AG04449 (cell line): ENCODE data around the gene WDR54.

Experiments used
- CTCF ChIA-PET: fragments of 350-600 bp; formaldehyde crosslinking; extraction: SDS; loops from one replicate; lab custom pipeline; 2021; ENCODE audit warnings: antibody characterized with exemption; lab: Yijun Ruan, JAX
- POLR2A ChIA-PET: fragments of 400-600, 350-600 bp; formaldehyde crosslinking; extraction: SDS; loops from one replicate; lab custom pipeline; 2020; ENCODE audit warnings: antibody characterized with exemption, inconsistent platforms; lab: Yijun Ruan, JAX
- DNase-seq: peaks from one replicate; pipeline ENCODE4 v3.0.0-alpha.2; 2010; ENCODE audit warnings: low read depth, low spot score
- H3K4me3 ChIP-seq: 2 replicates; pipeline ENCODE4 v1.5.1; 2011; ENCODE audit warnings: low read depth, mild to moderate bottlenecking, control low read depth, low read length
- TF ChIP-seq, protein P1 (sequence below): IDR thresholded peaks from one replicate; pipeline ENCODE4 v1.5.1; 2011; ENCODE audit warnings: mild to moderate bottlenecking, moderate library complexity, low read length, control low read depth, inconsistent platforms; ENCODE audit not compliant: insufficient read depth; ENCODE audit errors: missing control alignments

Gene WDR54

DNA sequence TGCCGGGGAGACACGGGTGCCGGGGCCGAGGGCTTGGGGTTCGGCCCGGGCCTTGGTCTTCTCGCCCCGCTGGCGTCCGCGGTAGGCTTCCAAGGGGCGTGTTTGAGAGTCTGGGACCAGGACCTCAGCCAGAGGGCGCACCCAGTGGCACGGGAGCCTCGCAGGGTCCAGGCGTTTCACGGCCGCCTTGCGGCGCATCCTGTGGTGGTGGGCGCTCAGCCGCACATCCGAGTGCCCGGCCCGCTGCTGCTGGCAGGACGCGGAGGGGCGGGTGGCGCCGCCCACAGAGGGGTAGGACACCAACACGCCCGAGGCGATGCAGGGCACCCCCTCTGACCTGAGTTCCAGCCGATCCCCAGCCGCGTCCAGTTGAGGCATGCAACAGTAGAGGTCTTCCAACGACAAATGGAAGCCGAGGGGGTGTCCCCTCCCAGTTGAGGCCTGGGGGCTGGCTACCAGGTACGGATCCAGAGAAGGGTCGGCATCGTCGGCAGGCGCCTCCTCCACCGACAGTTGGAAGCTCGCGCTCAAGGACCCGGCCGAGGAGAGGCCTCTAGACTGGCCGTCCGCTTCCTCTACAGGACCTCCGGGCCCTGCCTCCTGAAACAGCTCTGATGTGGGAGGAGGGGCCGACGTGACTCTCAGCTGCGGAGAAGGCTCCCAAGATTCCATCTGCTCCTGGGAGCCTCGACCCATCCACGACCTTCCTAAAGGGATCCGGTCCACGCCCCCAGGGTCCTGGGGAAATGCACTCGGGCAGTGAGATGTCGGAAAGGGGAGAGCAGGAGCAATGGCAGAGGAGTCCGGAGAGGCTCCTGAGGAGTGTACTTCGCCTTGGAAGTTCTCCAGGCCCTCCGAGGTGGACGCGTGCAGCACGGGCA lies 6.4 kb upstream of the WDR54 start:
- DNase-seq = no peak
- POLR2A ChIA-PET = no interaction called here

DNA sequence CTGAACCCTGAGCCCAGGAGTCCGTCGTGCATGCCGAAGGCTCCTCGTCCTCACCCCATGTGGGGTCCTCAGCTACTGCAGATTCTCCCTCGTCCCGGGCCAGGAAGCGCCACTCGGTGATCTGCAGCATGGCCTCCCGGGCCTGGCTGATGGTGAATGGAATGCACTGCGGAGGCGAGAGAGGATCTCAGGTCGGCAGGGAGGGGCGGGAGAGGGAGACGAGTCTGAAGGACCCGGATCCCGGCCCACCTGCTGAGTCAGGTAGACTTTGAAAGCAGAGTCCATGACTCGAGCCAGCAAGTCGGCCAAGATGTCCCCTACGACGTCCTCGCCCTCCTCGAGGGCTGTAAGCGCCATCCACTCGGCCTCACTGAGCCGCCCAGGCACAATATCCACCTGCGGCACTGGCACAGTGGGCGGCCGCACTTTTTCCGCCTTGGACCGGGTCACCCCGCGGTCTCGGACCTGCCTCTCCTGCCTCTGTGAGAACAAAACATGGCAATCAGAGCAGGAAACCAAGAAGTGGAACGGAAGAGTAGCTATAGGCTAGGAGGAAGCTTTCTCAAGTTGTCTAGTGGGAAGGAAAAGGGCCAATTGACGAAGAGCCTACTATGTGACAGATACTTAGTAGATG lies 5.7 kb upstream of the WDR54 start:
- no peak for DNase-seq
- TF ChIP-seq, protein P1, sequence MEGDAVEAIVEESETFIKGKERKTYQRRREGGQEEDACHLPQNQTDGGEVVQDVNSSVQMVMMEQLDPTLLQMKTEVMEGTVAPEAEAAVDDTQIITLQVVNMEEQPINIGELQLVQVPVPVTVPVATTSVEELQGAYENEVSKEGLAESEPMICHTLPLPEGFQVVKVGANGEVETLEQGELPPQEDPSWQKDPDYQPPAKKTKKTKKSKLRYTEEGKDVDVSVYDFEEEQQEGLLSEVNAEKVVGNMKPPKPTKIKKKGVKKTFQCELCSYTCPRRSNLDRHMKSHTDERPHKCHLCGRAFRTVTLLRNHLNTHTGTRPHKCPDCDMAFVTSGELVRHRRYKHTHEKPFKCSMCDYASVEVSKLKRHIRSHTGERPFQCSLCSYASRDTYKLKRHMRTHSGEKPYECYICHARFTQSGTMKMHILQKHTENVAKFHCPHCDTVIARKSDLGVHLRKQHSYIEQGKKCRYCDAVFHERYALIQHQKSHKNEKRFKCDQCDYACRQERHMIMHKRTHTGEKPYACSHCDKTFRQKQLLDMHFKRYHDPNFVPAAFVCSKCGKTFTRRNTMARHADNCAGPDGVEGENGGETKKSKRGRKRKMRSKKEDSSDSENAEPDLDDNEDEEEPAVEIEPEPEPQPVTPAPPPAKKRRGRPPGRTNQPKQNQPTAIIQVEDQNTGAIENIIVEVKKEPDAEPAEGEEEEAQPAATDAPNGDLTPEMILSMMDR = no peak
- ChIA-PET CTCF (interaction anchor here (0.6 to 1.4 kb wide), 5 partner anchors 12 to 166 kb away, joined by 3 to 5 read pairs (median 3); no protein-coding TSS in a partner anchor), POLR2A (no interaction called here)
- H3K4me3 ChIP-seq = no peak overlapping the region; the same call in 1 of the 2 replicates

More for the DNA sequence above, 6.4 kb upstream of the WDR54 start:
- TF ChIP-seq, protein P1 = peak; percentile 31
- CTCF ChIA-PET = interaction anchor here (0.6 to 2.2 kb wide), 6 partner anchors 12 to 166 kb away, joined by 3 to 8 read pairs (median 4); no protein-coding TSS in a partner anchor
- H3K4me3 ChIP-seq = peak overlapping the region; percentile 43

DNA sequence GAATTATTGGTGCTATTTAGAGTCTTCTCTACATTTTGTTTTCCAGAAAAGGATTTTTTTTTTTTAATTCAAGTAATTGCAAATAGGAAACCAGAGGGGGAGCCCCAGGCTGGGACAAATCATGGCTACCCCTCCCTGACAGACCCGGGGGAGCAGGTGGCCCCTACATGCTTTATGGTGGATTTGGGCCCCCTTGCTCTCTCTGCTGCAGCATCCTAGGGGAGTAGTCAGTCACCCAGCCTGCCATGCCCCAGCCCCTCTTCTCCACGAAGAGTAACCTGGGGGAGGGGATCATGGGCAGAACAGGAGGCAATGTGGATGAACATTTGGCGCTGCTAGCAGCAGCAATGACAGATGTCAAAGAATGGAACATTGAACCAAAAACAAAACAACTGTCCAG lies 4.8 kb upstream of the WDR54 start:
- ChIA-PET CTCF (no interaction called here), POLR2A (no interaction called here)
- TF ChIP-seq, protein P1 = no peak
- no peak overlapping the region for H3K4me3 ChIP-seq
- no peak for DNase-seq

DNA sequence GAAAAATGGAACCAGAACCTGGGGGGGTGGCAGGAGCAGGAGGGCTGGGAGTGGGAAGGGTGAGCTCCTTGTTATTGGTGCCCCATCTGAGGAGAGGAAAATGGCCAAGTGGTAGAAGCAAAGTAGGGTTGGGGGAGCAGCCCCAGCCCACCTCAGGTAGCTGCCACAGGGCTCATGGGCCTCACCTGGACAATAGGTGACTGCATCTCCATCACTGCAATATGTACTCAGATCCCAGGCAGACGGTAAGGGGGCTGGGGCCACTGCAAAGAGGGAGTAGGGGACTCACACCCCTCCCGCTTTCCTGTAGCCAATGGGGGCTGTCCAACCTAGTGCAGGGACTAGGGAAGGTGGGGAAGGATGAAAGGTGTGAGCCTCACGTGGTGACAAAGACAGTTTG lies 4.3 kb upstream of the WDR54 start:
- H3K4me3 ChIP-seq = no peak overlapping the region
- TF ChIP-seq, protein P1 = no peak
- ChIA-PET CTCF (no interaction called here), POLR2A (no interaction called here)
- no peak for DNase-seq

DNA sequence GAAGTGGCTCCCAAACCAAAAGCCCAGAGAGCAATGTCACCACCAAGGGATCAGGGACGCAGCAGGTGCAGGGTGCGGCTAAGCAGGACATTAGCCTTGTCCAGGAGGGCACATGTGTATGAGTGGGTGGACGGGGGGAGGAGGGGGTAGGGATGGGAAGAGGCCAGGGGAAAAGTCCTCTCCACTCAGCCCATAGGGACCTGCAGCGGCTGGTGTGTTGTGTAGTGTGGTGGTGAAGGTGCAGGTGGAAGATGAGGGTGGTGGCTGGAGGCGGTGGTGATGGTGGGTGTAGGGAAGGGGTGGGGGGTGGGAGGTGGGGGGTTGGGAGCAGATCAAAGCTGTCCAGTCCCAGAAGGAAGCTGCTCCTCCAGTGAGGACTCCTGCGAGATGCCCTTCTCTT lies 3.8 kb upstream of the WDR54 start:
- ChIA-PET POLR2A (no interaction called here), CTCF (interaction anchor here (0.8 to 1.2 kb wide), 2 partner anchors 9 to 26 kb away, joined by 3 read pairs; no protein-coding TSS in a partner anchor)
- TF ChIP-seq, protein P1 = no peak
- no peak overlapping the region for H3K4me3 ChIP-seq
- no peak for DNase-seq

DNA sequence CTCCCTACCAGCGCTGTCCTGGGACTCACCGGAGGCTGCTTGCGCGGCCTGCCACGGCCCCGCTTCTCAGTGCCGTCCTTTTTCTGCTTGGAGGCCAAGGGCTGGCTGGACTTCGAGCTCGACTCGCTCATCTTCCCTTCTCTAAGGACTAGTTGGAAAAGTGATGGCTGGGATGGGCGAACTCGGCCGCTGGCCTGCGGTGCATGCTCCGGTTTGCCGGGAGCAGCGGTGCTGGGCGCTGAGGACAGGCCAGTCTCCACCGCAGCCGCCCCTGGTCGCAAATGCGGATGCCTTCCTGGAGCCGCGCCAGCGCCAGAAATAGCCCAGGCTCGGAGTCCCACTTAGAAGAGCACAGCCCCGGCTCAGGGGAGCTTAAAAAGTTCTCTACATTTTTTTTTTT lies 3.2 kb upstream of the WDR54 start:
- POLR2A ChIA-PET = no interaction called here

More for the DNA sequence above, 3.2 kb upstream of the WDR54 start:
- CTCF ChIA-PET = interaction anchor here (0.8 to 1.2 kb wide), 2 partner anchors 10 to 26 kb away, joined by 3 read pairs; no protein-coding TSS in a partner anchor
- TF ChIP-seq, protein P1 = no peak
- DNase-seq = no peak
- H3K4me3 ChIP-seq = no peak overlapping the region
